Panc1 (cell line): Measurements from ENCODE around the gene DHX34.
"Not testable (repeated sequence)": the region's sequence is repeated elsewhere in the genome, so short reads cannot be mapped to it uniquely, and the experiment has no call there.

ENCODE experiments used
- CTCF ChIP-seq: fragments of 450-650 bp; IDR thresholded peaks from 2 replicates; pipeline ENCODE4 v1.5.1; 2017; ENCODE audit warnings: mild to moderate bottlenecking
- POLR2AphosphoS5 ChIP-seq: IDR thresholded peaks from 2 replicates; pipeline ENCODE4 v1.6.1; 2012; ENCODE audit warnings: mild to moderate bottlenecking, low read depth, low read length, moderate library complexity
- REST ChIP-seq, 2 experiments: IDR thresholded peaks; 2 replicates each; pipeline ENCODE4 v1.6.1; 2011 to 2012; ENCODE audit warnings: low read depth in 2 of 2, control low read depth in 1 of 2, low read length in 1 of 2, mild to moderate bottlenecking in 1 of 2, moderate library complexity in 1 of 2; ENCODE audit not compliant: insufficient read depth in 1 of 2
- TCF7L2 ChIP-seq: IDR thresholded peaks from 2 replicates; pipeline ENCODE4 v1.6.1; 2011; ENCODE audit warnings: mild to moderate bottlenecking, low read depth, low read length, inconsistent platforms

GRCh38 chr19:47387623-47388022 lies 38.5 kb downstream of the DHX34 start:
- TF ChIP-seq CTCF; REST (IDR thresholded peaks at IDR 0.05; ENCODE audit: insufficient read depth in 1 of 2, low read depth in 2 of 2, low read length in 1 of 2); POLR2AphosphoS5; TCF7L2: not testable (repeated sequence)
